RPMI7951 (cell line): Measurements from ENCODE around the gene ANKRD13B. TPM values are rescaled to one million over a fixed set of nuclear protein-coding genes. Genes with fewer than 3 reads are reported as not detected.

ENCODE experiments used
- DNase-seq: peaks from one replicate; pipeline ENCODE4 v3.0.0-alpha.2; 2012; ENCODE audit warnings: low read depth
- total RNA-seq: library from RNA; depleted of rRNA; stranded (reverse); fragments of >200 nt; shearing (Covaris generic); gene quantifications from 2 replicates; pipeline ENCODE4 v1.2.3, GENCODE V29; 2014

ANKRD13B gene
- total RNA-seq, 1 experiment from 2014 or later, result 1.2 TPM

- no peak for DNase-seq
These were observed 23.5 kb downstream of the ANKRD13B start for GRCh38 chr17:29616300-29617048.

GRCh38 chr17:29617125-29617480 is 24.2 kb downstream of the ANKRD13B start:
- DNase-seq, result no peak

- DNase-seq, result no peak
These were observed 24.7 kb downstream of the ANKRD13B start for GRCh38 chr17:29617481-29618271.

DNA sequence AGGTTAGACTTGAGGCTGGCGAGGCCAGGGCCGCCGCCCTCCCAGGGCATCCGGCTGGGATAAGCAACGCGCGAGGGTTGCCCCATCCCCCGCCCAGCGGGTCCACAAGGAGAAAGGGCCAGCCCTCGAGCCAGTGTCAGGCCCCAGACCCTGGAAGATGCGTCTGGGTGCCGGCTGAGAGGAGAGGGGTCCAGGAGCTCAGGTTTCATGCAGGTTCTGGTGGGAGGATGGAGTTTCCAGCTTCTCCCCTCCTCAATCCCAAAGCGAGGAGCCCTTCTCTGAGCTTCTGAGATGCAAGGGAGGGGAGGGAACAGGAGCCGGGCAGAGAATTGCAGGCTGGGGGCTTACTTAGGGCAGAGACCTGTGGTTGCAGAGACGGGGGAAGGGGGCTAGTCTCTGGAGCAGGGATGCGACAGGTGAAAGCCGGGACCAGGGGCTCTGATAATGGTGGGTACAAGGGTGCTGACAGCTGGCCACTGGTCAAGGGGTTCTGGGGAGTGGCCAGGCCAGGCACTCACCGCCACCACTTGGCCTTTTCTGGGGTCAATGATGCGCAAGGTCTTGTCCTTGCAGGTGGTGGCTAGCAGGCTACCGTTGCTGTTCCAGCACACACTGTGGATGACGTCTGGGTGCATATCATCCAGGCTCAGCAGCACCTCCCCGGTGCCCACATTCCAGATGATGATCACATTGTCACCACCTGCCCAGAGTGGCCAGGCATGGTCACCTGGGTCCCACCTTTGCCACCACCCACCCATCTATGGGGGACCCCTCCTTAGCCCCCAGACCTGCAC is 25.5 kb downstream of the ANKRD13B start:
- no peak for DNase-seq

DNA sequence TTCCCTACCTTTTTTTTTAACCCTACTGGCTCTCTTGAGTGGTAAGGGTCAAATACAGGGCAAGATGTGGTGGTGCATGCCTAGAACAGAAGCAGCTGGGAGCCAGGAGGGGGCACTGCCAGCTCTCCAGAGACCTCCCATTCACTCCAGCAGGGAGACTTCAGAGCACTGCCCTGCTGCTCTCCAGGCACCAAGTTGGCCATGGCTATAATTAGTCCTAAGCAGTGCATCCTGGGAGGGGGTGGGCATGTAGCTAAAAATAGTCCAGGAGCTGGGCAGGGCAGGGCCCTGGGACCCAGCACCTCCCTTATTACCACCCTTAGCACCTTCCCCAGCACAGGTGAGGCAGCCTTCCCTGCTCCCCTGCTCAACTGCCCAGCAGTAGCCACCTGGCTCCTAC is 26.3 kb downstream of the ANKRD13B start:
- DNase-seq, result peak; percentile 63

DNA sequence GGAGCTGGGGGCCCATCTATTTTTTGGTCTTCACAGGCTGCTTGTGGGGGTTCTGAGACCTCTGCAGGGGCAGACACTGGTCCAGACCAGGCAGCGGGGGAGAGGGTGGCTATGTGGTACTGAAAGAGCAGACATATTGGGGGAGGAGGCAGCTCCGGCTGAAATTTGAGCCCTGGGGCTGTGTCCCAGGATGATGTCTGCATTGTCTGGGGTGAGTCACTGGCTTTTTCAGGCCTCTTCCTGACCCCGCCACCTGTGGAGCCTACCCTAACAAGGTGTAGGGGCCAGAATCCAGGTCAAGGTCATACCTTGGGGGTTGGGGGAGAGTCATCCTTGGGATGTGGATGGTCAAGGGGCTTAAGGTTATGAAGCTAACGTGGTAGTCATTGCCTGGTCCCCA is 27.3 kb downstream of the ANKRD13B start:
- DNase-seq, result peak; percentile 81

DNA sequence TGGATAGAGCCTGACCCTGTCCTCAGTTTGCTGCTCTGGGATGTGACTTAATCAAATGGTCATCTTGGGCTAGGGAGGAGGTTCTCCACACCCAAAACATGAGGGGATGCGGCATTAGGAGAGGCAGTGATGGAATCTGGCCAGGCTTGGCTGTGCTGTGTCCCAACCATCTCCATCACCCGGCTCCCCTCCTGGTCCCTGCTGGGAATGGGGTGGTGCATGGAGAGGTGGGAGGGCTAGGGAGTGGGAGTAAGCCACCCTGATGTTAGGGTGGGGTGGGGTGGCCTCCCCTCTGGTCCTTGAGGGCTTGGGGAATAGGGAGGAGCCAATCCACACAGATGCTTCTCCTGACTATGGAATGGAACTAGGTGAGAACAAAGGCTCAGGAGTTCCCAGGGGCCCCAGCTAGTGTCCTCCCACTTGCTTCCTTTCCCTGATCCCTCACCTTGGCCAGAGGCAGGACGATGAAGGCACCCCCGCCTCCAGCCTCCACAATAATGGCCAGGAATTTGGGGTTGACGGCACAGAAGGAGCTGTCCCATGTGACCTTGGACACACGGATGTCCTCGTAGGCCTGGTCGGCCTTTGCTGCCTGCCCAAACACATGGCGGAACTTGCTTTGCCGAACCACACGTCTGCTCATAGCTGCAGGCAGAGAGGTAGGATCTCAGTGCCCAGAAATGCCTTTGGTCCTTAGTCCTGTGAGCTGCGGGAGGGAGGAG is 28.0 kb downstream of the ANKRD13B start:
- no peak for DNase-seq

- DNase-seq, result peak; percentile 91
These were observed 28.8 kb downstream of the ANKRD13B start for GRCh38 chr17:29621751-29622194.

GRCh38 chr17:29622337-29623282 is 29.7 kb downstream of the ANKRD13B start, which contains the start of gene CORO6:
Gene CORO6 (minus strand): TSS chr17:29622912. CDS start chr17:29621421, 1,491 bp downstream.
- DNase-seq, result peak; percentile 54

DNA sequence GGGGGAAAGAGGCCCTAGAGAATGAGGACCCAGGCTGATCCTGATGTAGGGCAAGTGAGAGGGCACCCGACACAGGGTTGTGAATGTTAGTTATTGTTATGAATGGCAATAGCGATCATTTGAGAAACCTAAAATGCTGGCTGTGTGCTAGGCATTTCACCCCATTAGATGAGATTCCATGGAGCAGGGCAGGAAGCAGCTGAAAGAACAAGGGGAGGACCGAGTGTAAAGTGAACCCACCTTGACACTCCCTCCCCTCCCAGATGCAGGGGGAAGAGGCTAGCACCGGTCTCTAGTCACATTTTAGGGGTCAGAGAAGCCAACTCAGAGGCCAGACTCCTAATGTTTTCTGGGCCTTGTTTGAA is 30.3 kb downstream of the ANKRD13B start:
- DNase-seq, result no peak

GRCh38 chr17:29624586-29624985 is 31.7 kb downstream of the ANKRD13B start:
- no peak for DNase-seq

DNA sequence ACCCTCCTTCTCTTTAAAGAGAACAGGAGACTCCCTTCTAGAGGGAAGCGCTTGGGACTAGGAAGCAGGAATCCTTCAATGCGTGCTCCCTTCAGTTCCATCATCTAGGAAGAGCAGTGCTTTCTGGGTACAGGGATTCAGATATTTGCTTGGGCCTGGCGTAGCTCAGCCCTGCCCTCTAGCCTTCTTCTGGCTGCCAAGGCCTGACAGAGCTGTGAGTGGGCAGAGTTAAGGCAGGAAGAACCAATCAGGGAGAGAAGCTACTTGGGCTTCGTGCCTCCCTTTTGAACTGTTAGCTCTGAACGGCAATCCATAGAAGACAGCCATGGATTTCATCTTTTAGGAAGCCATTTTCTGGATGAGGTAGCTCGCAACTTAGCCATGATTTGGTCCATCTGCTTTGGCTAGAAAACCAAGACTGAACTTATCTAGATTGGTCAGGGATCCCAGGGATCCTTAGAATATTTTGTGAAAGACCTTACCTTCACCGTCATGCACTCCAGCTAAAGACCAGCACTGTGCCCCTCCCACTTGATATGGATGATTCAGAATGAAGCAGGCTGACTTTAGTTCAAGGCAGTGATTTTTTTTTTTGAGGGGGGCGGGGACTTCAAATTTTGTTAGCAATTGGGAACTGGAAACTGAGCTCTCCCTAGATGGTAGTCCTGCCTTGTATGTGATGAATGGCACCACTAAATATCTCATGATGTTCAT is 32.3 kb downstream of the ANKRD13B start:
- DNase-seq, result peak; percentile 73

DNA sequence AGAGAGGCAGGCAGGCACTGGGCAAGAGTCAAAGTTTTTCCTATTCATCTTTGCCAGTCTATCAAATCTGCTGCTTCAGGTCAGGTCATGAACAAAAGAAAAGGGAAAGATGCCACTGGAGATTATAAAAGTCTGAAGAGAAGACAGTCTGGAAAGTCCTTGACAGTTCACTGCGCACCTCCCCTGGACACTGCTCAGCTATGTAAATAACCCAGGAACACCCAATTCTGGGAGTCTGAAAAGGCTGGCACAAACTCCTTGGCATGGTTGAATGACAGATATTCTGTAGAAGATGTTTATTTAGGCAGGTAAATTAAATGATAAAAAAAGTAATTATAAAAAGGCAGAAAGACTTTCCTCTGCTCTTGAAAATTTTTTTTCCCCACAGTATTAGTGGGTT is 35.0 kb downstream of the ANKRD13B start:
- DNase-seq, result no peak

GRCh38 chr17:29628644-29629043 is 35.7 kb downstream of the ANKRD13B start:
- DNase-seq, result no peak

DNA sequence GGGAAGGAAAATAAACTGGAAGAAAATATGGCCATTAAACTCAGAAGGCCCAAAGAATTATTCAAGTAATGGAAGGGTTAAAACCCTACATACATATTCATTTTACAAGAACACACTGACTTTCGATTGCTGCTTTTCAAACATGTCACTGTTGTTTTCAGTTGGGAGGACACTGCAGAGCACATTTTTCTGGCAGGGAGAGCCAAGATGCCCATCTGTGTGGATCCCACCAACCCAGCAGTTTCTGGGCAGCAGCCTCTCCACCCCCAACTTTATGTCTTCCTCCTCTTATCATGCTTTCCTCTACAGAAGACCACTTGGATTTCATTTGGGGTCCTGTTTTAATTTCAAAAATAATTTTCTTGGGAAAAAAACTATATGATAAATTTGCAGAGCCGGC is 36.9 kb downstream of the ANKRD13B start:
- no peak for DNase-seq

DNA sequence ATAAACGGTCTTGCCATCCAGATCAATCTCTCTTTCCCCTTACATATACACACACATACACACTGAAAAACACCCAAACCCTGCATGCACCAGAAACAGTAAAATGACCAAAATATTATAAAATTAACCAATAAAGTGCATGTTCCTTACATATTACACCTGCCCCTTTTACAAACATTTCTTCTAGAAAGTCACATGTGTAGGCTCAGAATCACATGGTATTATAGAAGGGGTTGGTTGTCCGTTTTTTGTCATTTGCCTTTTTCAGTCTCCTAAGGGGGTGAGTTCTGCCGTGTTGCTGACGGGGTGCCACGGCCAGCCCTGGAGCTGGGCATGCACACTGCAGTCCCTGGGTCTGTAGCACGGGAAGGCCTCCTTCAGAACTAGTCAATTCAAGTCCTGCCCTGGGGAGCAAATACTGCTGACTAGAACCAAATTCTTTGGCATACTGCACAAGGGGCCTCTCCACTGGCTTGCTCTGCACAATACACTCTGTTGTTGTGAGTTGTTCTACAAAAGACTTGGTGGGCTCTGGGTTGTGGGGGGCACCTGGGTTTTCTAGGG is 37.8 kb downstream of the ANKRD13B start:
- DNase-seq, result no peak

- no peak for DNase-seq
These were observed 41.0 kb downstream of the ANKRD13B start for GRCh38 chr17:29633886-29634285.

DNA sequence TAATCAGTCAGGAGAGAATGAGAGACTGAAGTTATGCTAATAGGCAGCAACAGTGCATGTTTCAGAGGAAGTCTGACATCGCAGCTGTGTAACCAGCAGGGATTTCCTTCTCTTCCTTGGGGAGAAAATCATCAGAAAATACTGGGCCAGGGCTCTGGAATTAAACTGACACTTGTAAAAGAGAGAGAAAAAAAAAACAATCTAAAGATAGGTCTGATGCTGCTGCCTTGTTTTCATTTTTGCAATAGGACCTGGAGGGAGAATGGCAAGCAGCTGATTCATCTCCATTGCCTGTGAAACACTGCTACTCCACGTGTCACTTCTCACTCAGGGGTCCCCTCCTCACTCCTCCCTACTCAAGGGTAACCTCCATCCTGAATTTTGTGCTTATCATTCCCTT is 47.5 kb downstream of the ANKRD13B start:
- peak; percentile 27 for DNase-seq

DNA sequence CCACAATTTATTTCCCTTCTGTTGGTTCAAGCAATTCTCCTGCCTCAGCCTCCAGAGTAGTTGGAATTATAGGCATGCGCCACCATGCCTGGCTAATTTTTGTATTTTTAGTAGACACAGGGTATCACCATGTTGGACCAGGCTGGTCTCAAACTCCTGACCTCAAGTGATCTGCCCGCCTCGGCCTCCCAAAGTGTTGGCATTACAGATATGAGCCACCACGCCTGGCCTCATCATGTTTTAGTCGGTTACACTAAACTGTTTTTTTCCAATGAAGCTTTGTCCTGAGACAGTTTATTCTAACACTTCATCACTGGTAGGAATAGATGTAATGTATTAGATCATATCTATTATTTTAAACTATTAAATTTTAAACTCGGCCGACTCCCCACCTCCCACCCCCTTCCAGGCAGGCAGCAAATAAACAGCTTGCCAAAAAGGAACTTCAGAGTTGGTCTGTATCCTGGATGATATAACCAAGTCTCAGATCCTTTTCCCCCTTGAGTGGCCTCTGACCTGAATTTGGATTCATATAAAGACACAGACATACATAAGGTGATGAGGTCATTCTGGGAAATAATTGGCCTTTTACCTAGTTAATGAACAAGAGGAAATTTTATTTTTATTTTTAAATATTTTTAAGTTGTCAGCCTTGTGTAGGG is 48.2 kb downstream of the ANKRD13B start:
- no peak for DNase-seq
